Neural cell (in vitro differentiated cells): ENCODE results near the gene NECTIN4. TPM values are rescaled to one million over a fixed set of nuclear protein-coding genes. Genes with fewer than 3 reads are reported as not detected.

Experiments
- H2AFZ ChIP-seq: fragments of 200-600, 300-800 bp; sonication (generic), shearing (Covaris generic); 2 replicates; pipeline ENCODE4 v1.6.0; 2014; ENCODE audit warnings: low read depth, mild to moderate bottlenecking, antibody characterized with exemption, low read length, moderate library complexity
- H3F3A ChIP-seq: fragments of 200-600 bp; shearing (Covaris generic); 2 replicates; pipeline ENCODE4 v1.6.1; 2016; ENCODE audit warnings: mild to moderate bottlenecking, moderate library complexity, mixed read lengths, antibody characterized with exemption, low read length; ENCODE audit not compliant: insufficient read depth, poor library complexity, severe bottlenecking
- H3K27ac ChIP-seq: fragments of 200-600, 300-800 bp; sonication (generic), shearing (Covaris generic); 2 replicates; pipeline ENCODE4 v1.5.1; 2014; ENCODE audit warnings: mild to moderate bottlenecking, low read length, moderate library complexity
- H3K27me3 ChIP-seq: fragments of 300-800, 200-600 bp; sonication (generic), shearing (Covaris generic); 2 replicates; pipeline ENCODE4 v1.6.0; 2014; ENCODE audit warnings: mild to moderate bottlenecking, low read depth, low read length, moderate library complexity; ENCODE audit not compliant: insufficient read depth
- H3K36me3 ChIP-seq: fragments of 300-800, 200-600 bp; sonication (generic), shearing (Covaris generic); 2 replicates; pipeline ENCODE4 v1.5.1; 2014; ENCODE audit warnings: mild to moderate bottlenecking, antibody characterized with exemption, low read length, moderate library complexity; ENCODE audit not compliant: insufficient read depth
- H3K4me2 ChIP-seq: fragments of 300-800, 200-600 bp; sonication (generic), shearing (Covaris generic); 2 replicates; pipeline ENCODE4 v1.6.0; 2014; ENCODE audit warnings: mild to moderate bottlenecking, low read length
- H3K4me3 ChIP-seq: fragments of 300-800, 200-600 bp; sonication (generic), shearing (Covaris generic); 2 replicates; pipeline ENCODE4 v1.5.1; 2014; ENCODE audit warnings: mild to moderate bottlenecking, low read length, moderate library complexity
- H3K79me2 ChIP-seq: fragments of 200-600 bp; shearing (Covaris generic); replicated peaks from 2 replicates; pipeline ENCODE4 v1.6.0; 2014; ENCODE audit warnings: mild to moderate bottlenecking, low read length, moderate library complexity; ENCODE audit not compliant: insufficient read depth
- H3K9ac ChIP-seq: fragments of 300-800, 200-600 bp; sonication (generic), shearing (Covaris generic); 2 replicates; pipeline ENCODE4 v1.6.1; 2016; ENCODE audit warnings: mild to moderate bottlenecking, low read length, mixed read lengths
- H3K9me2 ChIP-seq: fragments of 200-600 bp; shearing (Covaris generic); 2 replicates; pipeline ENCODE4 v1.6.1; 2016; ENCODE audit warnings: mild to moderate bottlenecking, low read length, mixed read lengths; ENCODE audit not compliant: insufficient read depth
- H3K9me3 ChIP-seq: fragments of 200-600, 300-800 bp; sonication (generic), shearing (Covaris generic); 2 replicates; pipeline ENCODE4 v1.6.1; 2016; ENCODE audit warnings: mild to moderate bottlenecking, mixed run types, low read length, moderate library complexity, mixed read lengths
- H4K20me1 ChIP-seq: fragments of 200-600 bp; shearing (Covaris generic); 2 replicates; pipeline ENCODE4 v1.6.1; 2016; ENCODE audit warnings: mild to moderate bottlenecking, mixed run types; ENCODE audit not compliant: insufficient read depth
- EP300 ChIP-seq: fragments of 450-650 bp; conservative IDR thresholded peaks from 2 replicates; pipeline ENCODE4 v1.6.1; 2014; ENCODE audit warnings: antibody characterized with exemption, mild to moderate bottlenecking, moderate library complexity; ENCODE audit not compliant: poor library complexity, severe bottlenecking
- EZH2 ChIP-seq: fragments of 200-600, 300-800 bp; shearing (Covaris generic), sonication (generic); IDR thresholded peaks from 2 replicates; pipeline ENCODE4 v1.6.1; 2014; ENCODE audit warnings: antibody characterized with exemption, low read length, borderline replicate concordance, mild to moderate bottlenecking; ENCODE audit not compliant: insufficient read depth, poor library complexity, severe bottlenecking
- MXI1 ChIP-seq: fragments of 450-650 bp; conservative IDR thresholded peaks from 2 replicates; pipeline ENCODE4 v1.6.1; 2014; ENCODE audit warnings: antibody characterized with exemption, mild to moderate bottlenecking; ENCODE audit not compliant: poor library complexity, severe bottlenecking
- POLR2AphosphoS5 ChIP-seq: IDR thresholded peaks from 2 replicates; pipeline ENCODE4 v1.6.1; 2012
- RAD21 ChIP-seq: fragments of 450-650 bp; conservative IDR thresholded peaks from 2 replicates; pipeline ENCODE4 v1.6.1; 2014; ENCODE audit warnings: antibody characterized with exemption, mild to moderate bottlenecking, moderate library complexity
- SMC3 ChIP-seq: fragments of 450-650 bp; conservative IDR thresholded peaks from 2 replicates; pipeline ENCODE4 v1.6.1; 2014; ENCODE audit warnings: antibody characterized with exemption, mild to moderate bottlenecking, moderate library complexity; ENCODE audit not compliant: poor library complexity
- TAF1 ChIP-seq: IDR thresholded peaks from 2 replicates; pipeline ENCODE4 v1.6.1; 2012; ENCODE audit warnings: low read depth
- polyA plus RNA-seq: library from polyadenylated mRNA; depleted of rRNA; stranded (reverse); fragments of >200 nt; gene quantifications from 2 replicates; pipeline ENCODE4 v1.2.3, GENCODE V29; 2014
- TF ChIP-seq, protein P1 (sequence below): fragments of 450-650 bp; IDR thresholded peaks from 2 replicates; pipeline ENCODE4 v1.5.1; 2014; ENCODE audit warnings: antibody characterized with exemption, mild to moderate bottlenecking, moderate library complexity; ENCODE audit not compliant: poor library complexity, severe bottlenecking
- TF ChIP-seq, protein P2 (sequence below): IDR thresholded peaks from 2 replicates; pipeline ENCODE4 v1.6.1; 2012; ENCODE audit warnings: borderline replicate concordance

The NECTIN4 gene
- polyA plus RNA-seq, 1 donor from 2014 or later: not detected

DNA sequence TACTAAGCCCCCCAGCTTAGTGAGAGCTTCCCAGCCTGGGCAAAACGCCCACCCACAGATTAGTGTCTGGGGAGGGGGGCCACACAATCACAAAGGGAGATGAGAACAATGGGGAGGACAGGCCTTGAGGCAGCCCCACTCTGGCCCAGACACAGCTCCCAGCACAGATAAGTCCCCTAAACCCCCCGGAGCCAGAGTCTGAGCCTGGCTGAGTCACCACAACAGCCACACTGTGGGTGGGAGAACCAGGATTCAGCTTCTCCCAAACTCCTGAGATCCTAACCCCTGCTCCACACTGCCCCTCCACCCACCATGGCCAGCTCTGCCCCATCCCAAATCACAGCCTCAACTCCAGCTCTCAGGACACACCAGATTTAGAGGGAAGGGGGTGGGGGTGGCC, 4.2 kb downstream of the NECTIN4 start:
- Histone ChIP-seq H3K4me3 (no peak overlapping the region), H3K79me2 (no peaks in the 10 kb centered on the region), H3K9ac (no peak overlapping the region), H3K36me3 (no peaks in the 10 kb centered on the region), H3K9me2 (no peaks in the 10 kb centered on the region), H3K27me3 (no peaks in the 10 kb centered on the region), H3K4me2 (no peak overlapping the region), H3K27ac (no peak overlapping the region), H2AFZ (no peak overlapping the region), H3F3A (no peaks in the 10 kb centered on the region), H3K9me3 (no peaks in the 10 kb centered on the region), H4K20me1 (no peaks in the 10 kb centered on the region)
- TF ChIP-seq EP300 (no peak), SMC3 (no peak), RAD21 (no peak), TAF1 (no peak), EZH2 (no peak), MXI1 (no peak), POLR2AphosphoS5 (no peak)
- TF ChIP-seq, protein P1, sequence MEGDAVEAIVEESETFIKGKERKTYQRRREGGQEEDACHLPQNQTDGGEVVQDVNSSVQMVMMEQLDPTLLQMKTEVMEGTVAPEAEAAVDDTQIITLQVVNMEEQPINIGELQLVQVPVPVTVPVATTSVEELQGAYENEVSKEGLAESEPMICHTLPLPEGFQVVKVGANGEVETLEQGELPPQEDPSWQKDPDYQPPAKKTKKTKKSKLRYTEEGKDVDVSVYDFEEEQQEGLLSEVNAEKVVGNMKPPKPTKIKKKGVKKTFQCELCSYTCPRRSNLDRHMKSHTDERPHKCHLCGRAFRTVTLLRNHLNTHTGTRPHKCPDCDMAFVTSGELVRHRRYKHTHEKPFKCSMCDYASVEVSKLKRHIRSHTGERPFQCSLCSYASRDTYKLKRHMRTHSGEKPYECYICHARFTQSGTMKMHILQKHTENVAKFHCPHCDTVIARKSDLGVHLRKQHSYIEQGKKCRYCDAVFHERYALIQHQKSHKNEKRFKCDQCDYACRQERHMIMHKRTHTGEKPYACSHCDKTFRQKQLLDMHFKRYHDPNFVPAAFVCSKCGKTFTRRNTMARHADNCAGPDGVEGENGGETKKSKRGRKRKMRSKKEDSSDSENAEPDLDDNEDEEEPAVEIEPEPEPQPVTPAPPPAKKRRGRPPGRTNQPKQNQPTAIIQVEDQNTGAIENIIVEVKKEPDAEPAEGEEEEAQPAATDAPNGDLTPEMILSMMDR: no peak
- TF ChIP-seq, protein P2, sequence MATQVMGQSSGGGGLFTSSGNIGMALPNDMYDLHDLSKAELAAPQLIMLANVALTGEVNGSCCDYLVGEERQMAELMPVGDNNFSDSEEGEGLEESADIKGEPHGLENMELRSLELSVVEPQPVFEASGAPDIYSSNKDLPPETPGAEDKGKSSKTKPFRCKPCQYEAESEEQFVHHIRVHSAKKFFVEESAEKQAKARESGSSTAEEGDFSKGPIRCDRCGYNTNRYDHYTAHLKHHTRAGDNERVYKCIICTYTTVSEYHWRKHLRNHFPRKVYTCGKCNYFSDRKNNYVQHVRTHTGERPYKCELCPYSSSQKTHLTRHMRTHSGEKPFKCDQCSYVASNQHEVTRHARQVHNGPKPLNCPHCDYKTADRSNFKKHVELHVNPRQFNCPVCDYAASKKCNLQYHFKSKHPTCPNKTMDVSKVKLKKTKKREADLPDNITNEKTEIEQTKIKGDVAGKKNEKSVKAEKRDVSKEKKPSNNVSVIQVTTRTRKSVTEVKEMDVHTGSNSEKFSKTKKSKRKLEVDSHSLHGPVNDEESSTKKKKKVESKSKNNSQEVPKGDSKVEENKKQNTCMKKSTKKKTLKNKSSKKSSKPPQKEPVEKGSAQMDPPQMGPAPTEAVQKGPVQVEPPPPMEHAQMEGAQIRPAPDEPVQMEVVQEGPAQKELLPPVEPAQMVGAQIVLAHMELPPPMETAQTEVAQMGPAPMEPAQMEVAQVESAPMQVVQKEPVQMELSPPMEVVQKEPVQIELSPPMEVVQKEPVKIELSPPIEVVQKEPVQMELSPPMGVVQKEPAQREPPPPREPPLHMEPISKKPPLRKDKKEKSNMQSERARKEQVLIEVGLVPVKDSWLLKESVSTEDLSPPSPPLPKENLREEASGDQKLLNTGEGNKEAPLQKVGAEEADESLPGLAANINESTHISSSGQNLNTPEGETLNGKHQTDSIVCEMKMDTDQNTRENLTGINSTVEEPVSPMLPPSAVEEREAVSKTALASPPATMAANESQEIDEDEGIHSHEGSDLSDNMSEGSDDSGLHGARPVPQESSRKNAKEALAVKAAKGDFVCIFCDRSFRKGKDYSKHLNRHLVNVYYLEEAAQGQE: no peak

DNA sequence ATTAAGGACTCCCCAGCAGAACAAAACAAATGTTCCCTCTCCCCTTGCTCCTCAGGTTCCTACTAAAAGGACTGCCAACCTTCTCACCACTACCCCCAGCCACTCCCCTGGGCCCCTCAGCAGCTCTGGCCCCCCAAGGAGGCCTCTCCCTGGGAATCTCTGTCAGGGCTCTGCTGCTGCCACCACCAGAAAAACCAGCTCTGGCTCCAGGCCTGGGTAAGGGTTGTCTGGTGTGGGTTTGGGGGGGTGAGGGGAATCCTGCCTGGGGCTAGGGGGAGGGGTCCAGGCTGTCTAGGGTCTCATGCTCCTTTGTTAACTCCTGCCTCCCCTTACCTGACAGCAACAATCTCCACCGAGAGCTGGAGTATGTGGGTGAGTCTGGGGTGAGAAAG, 4.8 kb downstream of the NECTIN4 start:
- H3K4me2 ChIP-seq: no peak overlapping the region

More for the DNA sequence above, 4.8 kb downstream of the NECTIN4 start:
- no peaks in the 10 kb centered on the region for H3K9me3 ChIP-seq
- H4K20me1 ChIP-seq: no peaks in the 10 kb centered on the region
- H3K9ac ChIP-seq: no peak overlapping the region
- no peaks in the 10 kb centered on the region for H3K79me2 ChIP-seq
- no peak for TF ChIP-seq RAD21
- TF ChIP-seq, protein P2: no peak
- TF ChIP-seq EP300: no peak
- TF ChIP-seq SMC3: no peak
- TF ChIP-seq POLR2AphosphoS5: no peak
- TF ChIP-seq TAF1: no peak
- no peak for TF ChIP-seq EZH2
- TF ChIP-seq, protein P1: no peak
- no peak for TF ChIP-seq MXI1
- no peak overlapping the region for H3K4me3 ChIP-seq
- no peaks in the 10 kb centered on the region for H3K9me2 ChIP-seq
- H3F3A ChIP-seq: no peaks in the 10 kb centered on the region
- no peaks in the 10 kb centered on the region for H3K36me3 ChIP-seq
- no peak overlapping the region for H3K27ac ChIP-seq
- H3K27me3 ChIP-seq: no peaks in the 10 kb centered on the region
- no peak overlapping the region for H2AFZ ChIP-seq
